ENCODE data around the gene RNF150. TPM values are rescaled to one million over a fixed set of nuclear protein-coding genes. Genes with fewer than 3 reads are reported as not detected.
"Not testable (repeated sequence)": the region's sequence is repeated elsewhere in the genome, so short reads cannot be mapped to it uniquely, and the experiment has no call there.

The RNF150 gene
- total RNA-seq, 1 donor from 2014 or later: 0.05 TPM

DNA sequence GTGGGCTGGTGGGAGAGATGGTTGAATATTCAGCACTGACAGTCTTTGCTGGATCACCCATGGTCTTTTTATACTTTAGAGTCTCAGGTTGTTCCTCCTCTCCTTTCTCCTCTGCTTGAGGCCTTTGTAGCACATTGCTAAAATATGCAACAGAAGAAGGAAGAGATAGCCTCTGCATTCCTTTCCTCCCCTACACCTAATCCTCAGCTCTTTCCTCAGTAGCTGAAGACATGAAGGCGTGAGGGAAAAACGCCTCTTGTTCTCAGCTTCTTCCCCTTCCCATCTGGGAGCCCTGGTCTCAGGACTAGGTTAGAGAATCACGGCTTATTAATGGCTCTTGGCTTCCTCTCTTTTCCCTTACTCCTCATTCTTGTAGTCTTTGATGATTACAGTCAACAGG is 76.8 kb downstream of the RNF150 start:
- DNase-seq (ENCODE audit: low spot score): no peak
- Mint-ChIP-seq H3K9me3 (peaks cover 7% of the 10 kb centered on the region), H3K27me3 (ENCODE audit: low read depth) (no peaks in the 10 kb centered on the region), H3K27ac (no peak overlapping the region), H3K4me1 (ENCODE audit: low read depth) (no peaks in the 10 kb centered on the region), H3K36me3 (ENCODE audit: low read depth) (no peaks in the 10 kb centered on the region), H3K4me3 (ENCODE audit: low read depth) (no peak overlapping the region)
- intact Hi-C loops (cut with micrococcal nuclease): no loop called here

DNA sequence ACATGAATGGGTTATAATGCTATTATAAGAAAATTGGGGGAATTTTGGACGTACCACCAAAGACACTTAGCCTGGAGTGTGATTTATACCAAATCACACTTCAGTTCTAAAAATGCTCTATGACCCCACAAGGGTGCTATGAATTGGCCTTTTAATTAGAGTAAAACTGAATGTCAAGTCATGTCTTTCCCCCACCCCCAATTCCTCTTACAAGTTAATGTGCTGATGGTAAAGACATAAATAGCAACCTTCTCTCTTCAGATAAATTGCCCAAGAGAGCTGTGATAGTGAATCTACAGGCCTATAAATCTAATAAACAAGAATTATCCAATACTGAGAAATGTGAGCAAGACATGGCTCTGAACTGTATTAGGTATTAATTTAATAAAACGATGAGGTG is 78.8 kb downstream of the RNF150 start:
- peaks cover 9% of the 10 kb centered on the region for H3K9me3 Mint-ChIP-seq
- intact Hi-C loops (cut with micrococcal nuclease): no loop called here
- H3K27ac Mint-ChIP-seq: no peak overlapping the region
- H3K36me3 Mint-ChIP-seq (ENCODE audit: low read depth): no peaks in the 10 kb centered on the region
- no peak overlapping the region for H3K4me3 Mint-ChIP-seq (ENCODE audit: low read depth)
- H3K4me1 Mint-ChIP-seq (ENCODE audit: low read depth): no peaks in the 10 kb centered on the region
- DNase-seq (ENCODE audit: low spot score): no peak
- H3K27me3 Mint-ChIP-seq (ENCODE audit: low read depth): no peaks in the 10 kb centered on the region

DNA sequence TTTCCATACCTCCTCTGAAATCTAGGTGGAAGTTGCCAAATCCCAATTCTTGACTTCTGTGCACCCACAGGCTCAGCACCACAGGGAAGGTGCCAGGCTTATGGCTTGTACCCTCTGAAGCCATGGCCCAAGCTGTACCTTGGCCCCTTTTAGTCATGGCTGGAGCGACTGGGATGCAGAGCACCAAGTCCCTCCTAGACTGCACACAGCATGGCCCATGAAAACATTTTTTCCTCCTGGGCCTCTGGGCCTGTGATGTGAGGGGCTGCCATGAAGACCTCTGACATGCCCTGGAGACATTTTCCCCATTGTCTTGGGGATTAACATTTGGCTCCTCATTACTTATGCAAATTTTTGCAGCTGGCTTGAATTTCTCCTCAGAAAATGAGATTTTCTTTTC is 82.3 kb downstream of the RNF150 start:
- H3K4me3 Mint-ChIP-seq (ENCODE audit: low read depth); H3K27ac Mint-ChIP-seq; intact Hi-C loops (cut with micrococcal nuclease); DNase-seq (ENCODE audit: low spot score); H3K36me3 Mint-ChIP-seq (ENCODE audit: low read depth); H3K4me1 Mint-ChIP-seq (ENCODE audit: low read depth); H3K9me3 Mint-ChIP-seq; H3K27me3 Mint-ChIP-seq (ENCODE audit: low read depth): not testable (repeated sequence)

DNA sequence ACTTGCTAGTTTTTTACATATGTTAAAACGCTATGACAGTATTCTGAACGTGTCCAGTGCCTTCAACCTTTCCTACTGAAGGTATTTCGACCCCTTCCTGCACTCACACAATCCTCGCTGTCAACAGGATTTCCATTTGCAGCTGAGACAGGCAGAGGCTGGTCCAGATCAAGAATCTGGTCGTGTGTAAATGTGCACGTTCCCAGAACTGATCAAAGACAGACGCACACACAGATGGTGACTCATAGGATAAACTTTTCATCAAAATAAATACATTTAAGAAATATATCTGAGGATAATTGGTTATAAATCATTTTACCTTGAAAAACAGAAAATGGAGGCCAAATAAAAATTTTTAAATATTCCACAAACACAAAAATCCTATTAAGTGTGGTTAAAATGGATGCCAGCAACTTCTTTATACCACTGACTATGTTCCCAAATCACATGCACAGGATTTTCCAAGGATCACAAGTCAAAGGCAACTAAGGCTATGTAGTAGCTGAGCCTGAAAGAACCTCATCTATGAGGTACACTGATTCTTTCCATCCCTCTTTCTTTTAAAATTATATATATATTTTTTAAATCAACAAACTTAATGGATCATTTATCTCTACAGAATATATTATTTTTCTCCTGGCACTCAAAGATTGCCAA is 85.9 kb downstream of the RNF150 start:
- Mint-ChIP-seq H3K9me3 (peaks cover 9% of the 10 kb centered on the region), H3K4me1 (ENCODE audit: low read depth) (no peaks in the 10 kb centered on the region), H3K27me3 (ENCODE audit: low read depth) (no peaks in the 10 kb centered on the region), H3K4me3 (ENCODE audit: low read depth) (no peak overlapping the region), H3K27ac (no peak overlapping the region), H3K36me3 (ENCODE audit: low read depth) (no peaks in the 10 kb centered on the region)
- no peak for DNase-seq (ENCODE audit: low spot score)
- intact Hi-C loops (cut with micrococcal nuclease): no loop called here

DNA sequence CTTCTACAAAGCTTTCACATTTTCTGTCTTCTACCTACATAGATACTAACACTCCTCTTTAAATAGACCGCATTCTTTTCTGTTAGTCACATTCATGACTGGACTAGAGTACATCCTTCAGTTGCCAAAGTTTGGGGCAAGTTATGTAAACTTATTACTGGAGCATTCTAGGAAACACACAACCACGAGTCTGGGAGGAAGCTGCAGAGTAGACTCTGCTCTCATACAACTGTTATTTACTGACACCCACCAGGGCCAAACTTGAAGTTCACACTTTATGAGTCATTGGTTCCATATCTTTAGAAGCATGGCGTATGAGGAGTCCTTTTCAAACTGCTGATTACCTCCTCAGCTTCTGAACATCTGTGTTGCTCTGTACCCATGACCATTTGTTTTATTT is 87.0 kb downstream of the RNF150 start:
- Mint-ChIP-seq H3K27ac (no peak overlapping the region), H3K27me3 (ENCODE audit: low read depth) (no peaks in the 10 kb centered on the region), H3K4me1 (ENCODE audit: low read depth) (no peaks in the 10 kb centered on the region), H3K4me3 (ENCODE audit: low read depth) (no peak overlapping the region), H3K36me3 (ENCODE audit: low read depth) (no peaks in the 10 kb centered on the region), H3K9me3 (peaks cover under 1% of the 10 kb centered on the region)
- intact Hi-C loops (cut with micrococcal nuclease): no loop called here
- no peak for DNase-seq (ENCODE audit: low spot score)

DNA sequence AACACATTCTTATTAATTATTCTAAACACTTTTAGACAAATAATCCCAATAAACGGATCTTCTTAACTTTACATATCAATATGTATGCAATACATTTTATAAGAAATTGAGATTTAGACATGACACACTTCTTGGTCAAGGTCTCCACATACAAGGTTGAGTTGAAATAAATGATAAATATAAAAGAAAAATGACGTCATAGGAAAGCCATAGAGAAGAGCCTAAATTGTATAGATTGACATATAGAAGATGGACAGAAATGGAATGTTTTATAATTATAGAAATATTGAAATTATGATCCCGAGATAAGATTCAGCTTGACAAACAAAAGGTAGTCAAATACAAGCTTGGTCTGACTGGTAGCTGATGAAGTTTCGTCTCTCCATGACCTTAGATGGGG is 87.4 kb downstream of the RNF150 start:
- no peaks in the 10 kb centered on the region for H3K36me3 Mint-ChIP-seq (ENCODE audit: low read depth)
- no peak for DNase-seq (ENCODE audit: low spot score)
- no peak overlapping the region for H3K4me3 Mint-ChIP-seq (ENCODE audit: low read depth)
- no peaks in the 10 kb centered on the region for H3K27me3 Mint-ChIP-seq (ENCODE audit: low read depth)
- no peaks in the 10 kb centered on the region for H3K9me3 Mint-ChIP-seq
- H3K4me1 Mint-ChIP-seq (ENCODE audit: low read depth): no peaks in the 10 kb centered on the region
- intact Hi-C loops (cut with micrococcal nuclease): no loop called here
- H3K27ac Mint-ChIP-seq: no peak overlapping the region

DNA sequence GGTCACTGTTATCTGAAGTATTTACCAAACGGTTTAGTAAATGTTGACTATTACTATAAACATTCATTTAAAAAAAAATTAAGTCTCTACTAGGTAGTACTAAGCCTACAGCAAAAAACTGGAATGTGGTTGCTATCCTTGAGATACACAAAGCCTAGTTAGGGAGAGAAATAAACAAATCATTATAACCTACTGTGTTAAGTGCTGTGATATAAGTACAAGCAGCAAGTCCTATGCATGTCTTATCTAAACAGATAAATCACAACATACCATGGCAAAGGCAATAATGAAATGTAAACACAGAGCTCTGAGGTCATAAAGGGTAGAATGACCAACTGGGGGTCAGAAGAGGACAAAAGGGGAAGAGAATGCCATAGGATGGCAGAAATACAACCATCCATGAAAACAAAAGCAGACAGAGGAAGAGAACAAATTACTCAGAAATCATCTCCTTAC is 92.2 kb downstream of the RNF150 start:
- H3K27ac Mint-ChIP-seq: no peak overlapping the region

DNA sequence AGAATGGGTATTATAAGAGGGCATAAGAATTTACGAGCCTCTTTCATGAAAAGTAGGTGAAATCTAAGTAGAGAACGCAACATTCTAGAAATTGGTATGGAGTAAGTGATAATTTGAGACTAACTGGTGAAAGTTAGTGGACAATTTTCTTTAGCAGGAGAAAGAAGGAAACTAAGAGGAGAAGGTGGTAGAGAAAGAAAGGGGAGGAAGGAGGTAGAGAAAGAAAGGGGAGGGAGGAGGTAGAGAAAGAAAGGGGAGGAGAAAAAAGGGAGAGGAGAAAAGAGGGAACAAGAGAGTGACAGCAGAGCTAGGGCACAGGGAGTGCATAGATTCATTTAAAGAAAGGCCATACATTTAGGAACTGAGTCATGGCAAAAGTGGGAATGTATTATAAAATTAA is 94.1 kb downstream of the RNF150 start:
- H3K27me3 Mint-ChIP-seq (ENCODE audit: low read depth): no peaks in the 10 kb centered on the region
- intact Hi-C loops (cut with micrococcal nuclease): no loop called here
- DNase-seq (ENCODE audit: low spot score): no peak
- H3K4me3 Mint-ChIP-seq (ENCODE audit: low read depth): no peak overlapping the region
- no peaks in the 10 kb centered on the region for H3K9me3 Mint-ChIP-seq
- H3K36me3 Mint-ChIP-seq (ENCODE audit: low read depth): no peaks in the 10 kb centered on the region
- H3K27ac Mint-ChIP-seq: no peak overlapping the region
- no peaks in the 10 kb centered on the region for H3K4me1 Mint-ChIP-seq (ENCODE audit: low read depth)

More for the DNA sequence above, 92.2 kb downstream of the RNF150 start:
- intact Hi-C loops (cut with micrococcal nuclease): no loop called here
- H3K27me3 Mint-ChIP-seq (ENCODE audit: low read depth): no peaks in the 10 kb centered on the region
- H3K36me3 Mint-ChIP-seq (ENCODE audit: low read depth): no peaks in the 10 kb centered on the region
- no peaks in the 10 kb centered on the region for H3K9me3 Mint-ChIP-seq
- DNase-seq (ENCODE audit: low spot score): no peak
- no peak overlapping the region for H3K4me3 Mint-ChIP-seq (ENCODE audit: low read depth)
- no peaks in the 10 kb centered on the region for H3K4me1 Mint-ChIP-seq (ENCODE audit: low read depth)

DNA sequence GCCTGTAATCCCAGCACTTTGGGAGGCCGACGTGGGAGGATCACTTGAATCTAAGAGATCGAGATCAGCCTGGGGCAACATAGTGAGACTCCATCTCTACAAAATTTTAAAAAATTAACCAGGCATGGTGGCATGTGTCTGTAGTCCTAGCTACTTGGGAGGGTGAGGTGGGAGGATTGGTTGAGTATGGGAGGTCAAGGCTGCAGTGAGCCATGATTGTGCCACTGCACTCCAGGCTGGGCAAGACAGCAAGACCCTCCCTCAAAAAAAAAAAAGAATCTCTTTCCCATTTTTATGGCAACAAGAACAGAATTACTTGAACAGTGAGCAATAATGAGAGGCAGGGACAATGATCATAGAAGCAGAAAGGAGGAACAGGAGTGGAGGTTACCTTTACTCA is 94.8 kb downstream of the RNF150 start:
- H3K4me1 Mint-ChIP-seq (ENCODE audit: low read depth): no peaks in the 10 kb centered on the region
- H3K4me3 Mint-ChIP-seq (ENCODE audit: low read depth): no peak overlapping the region
- no peak for DNase-seq (ENCODE audit: low spot score)
- no peak overlapping the region for H3K27ac Mint-ChIP-seq
- H3K36me3 Mint-ChIP-seq (ENCODE audit: low read depth): no peaks in the 10 kb centered on the region
- no peaks in the 10 kb centered on the region for H3K27me3 Mint-ChIP-seq (ENCODE audit: low read depth)
- intact Hi-C loops (cut with micrococcal nuclease): no loop called here
- H3K9me3 Mint-ChIP-seq: no peaks in the 10 kb centered on the region

DNA sequence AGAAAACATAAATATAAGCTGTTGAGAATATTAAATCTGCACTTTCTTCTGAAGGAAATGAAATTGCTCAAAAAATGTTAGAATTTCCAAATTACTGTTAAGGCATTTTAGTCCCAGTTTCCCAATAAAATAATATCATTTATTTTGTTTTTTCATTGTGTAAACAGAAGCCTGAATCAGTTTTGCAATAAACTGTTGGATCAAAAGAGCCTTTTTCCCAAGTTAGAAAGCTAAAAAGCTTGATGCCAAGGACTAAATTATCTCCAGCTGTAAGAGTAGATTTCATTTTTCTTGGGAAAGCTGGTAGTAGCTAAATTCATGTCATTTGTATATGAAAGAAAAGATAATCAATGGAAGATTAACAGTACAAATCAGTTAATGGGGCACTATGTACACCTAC is 95.8 kb downstream of the RNF150 start:
- Mint-ChIP-seq H3K4me1 (ENCODE audit: low read depth) (no peaks in the 10 kb centered on the region), H3K27me3 (ENCODE audit: low read depth) (no peaks in the 10 kb centered on the region), H3K9me3 (no peaks in the 10 kb centered on the region), H3K27ac (no peak overlapping the region), H3K4me3 (ENCODE audit: low read depth) (no peak overlapping the region), H3K36me3 (ENCODE audit: low read depth) (no peaks in the 10 kb centered on the region)
- no peak for DNase-seq (ENCODE audit: low spot score)
- intact Hi-C loops (cut with micrococcal nuclease): no loop called here

DNA sequence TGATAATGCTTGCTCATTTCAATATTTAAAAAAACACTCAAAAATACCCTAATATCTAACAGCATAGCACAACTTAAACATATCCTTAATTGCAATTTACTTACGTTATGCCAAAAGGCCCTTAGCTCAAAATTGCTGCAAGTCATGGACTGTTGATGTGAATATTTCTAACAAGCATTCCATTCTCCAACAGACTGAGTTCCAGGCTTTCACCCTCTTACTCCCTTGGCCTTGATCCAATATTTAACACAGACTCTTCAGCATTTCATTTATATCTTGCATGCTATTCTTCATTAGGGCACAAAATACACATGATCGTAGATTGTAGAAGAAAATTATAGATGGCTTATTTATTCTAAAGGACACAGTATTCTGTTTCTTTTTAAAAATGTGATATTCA is 96.5 kb downstream of the RNF150 start:
- H3K9me3 Mint-ChIP-seq: no peaks in the 10 kb centered on the region
- H3K4me3 Mint-ChIP-seq (ENCODE audit: low read depth): no peak overlapping the region
- no peaks in the 10 kb centered on the region for H3K4me1 Mint-ChIP-seq (ENCODE audit: low read depth)
- no peaks in the 10 kb centered on the region for H3K36me3 Mint-ChIP-seq (ENCODE audit: low read depth)
- H3K27me3 Mint-ChIP-seq (ENCODE audit: low read depth): no peaks in the 10 kb centered on the region
- no peak for DNase-seq (ENCODE audit: low spot score)
- no peak overlapping the region for H3K27ac Mint-ChIP-seq
- intact Hi-C loops (cut with micrococcal nuclease): no loop called here

DNA sequence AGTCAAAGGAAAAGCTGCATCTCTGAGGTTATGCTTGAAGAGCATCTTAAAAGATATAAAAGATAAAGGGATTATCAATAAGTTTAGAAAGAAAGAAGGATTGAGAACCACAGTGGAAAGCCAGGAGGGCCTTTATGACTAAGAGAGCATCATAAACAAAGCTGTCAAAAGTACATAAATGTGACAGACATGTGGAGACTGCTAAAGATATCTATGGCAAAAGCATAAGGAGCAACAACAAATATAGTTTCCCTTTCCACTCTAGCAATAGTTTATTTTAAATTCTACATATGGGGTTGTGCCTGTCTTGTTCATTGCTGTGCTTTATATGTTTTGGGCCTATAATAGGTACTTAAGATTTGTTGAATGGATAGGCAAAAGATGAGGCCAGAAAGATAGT is 97.3 kb downstream of the RNF150 start:
- no peaks in the 10 kb centered on the region for H3K4me1 Mint-ChIP-seq (ENCODE audit: low read depth)
- no peaks in the 10 kb centered on the region for H3K27me3 Mint-ChIP-seq (ENCODE audit: low read depth)
- intact Hi-C loops (cut with micrococcal nuclease): no loop called here

DNA sequence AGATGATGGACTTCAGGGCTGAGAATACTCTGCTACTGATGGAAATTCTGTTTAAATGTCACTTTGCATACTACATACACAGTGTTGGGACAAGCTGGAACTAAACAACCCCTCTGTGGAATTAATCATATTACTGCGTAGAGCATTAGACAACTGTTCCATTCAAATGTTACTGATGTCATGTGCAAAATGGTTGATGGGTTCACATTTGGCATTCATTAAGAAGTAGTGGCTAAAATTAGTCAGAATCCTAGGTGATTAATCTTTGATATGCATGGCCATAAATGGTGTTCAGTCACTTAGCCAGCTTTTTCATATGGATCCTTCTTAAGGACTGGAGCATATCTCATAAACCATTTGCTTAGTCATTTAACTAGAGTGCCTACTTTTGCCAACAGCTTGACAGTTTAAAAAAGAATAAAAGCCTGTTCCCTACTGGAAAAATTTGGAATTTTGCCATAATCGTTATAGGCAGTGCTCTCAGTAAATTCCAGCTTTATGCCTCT is 105.2 kb downstream of the RNF150 start:
- H3K27ac Mint-ChIP-seq: no peak overlapping the region
- intact Hi-C loops (cut with micrococcal nuclease): no loop called here
- H3K27me3 Mint-ChIP-seq (ENCODE audit: low read depth): no peaks in the 10 kb centered on the region
- no peak overlapping the region for H3K4me3 Mint-ChIP-seq (ENCODE audit: low read depth)
- DNase-seq (ENCODE audit: low spot score): no peak
- no peaks in the 10 kb centered on the region for H3K36me3 Mint-ChIP-seq (ENCODE audit: low read depth)
- H3K9me3 Mint-ChIP-seq: no peaks in the 10 kb centered on the region
- no peaks in the 10 kb centered on the region for H3K4me1 Mint-ChIP-seq (ENCODE audit: low read depth)

More for the DNA sequence above, 97.3 kb downstream of the RNF150 start:
- H3K27ac Mint-ChIP-seq: no peak overlapping the region
- no peak for DNase-seq (ENCODE audit: low spot score)
- H3K36me3 Mint-ChIP-seq (ENCODE audit: low read depth): no peaks in the 10 kb centered on the region
- no peak overlapping the region for H3K4me3 Mint-ChIP-seq (ENCODE audit: low read depth)
- no peaks in the 10 kb centered on the region for H3K9me3 Mint-ChIP-seq

DNA sequence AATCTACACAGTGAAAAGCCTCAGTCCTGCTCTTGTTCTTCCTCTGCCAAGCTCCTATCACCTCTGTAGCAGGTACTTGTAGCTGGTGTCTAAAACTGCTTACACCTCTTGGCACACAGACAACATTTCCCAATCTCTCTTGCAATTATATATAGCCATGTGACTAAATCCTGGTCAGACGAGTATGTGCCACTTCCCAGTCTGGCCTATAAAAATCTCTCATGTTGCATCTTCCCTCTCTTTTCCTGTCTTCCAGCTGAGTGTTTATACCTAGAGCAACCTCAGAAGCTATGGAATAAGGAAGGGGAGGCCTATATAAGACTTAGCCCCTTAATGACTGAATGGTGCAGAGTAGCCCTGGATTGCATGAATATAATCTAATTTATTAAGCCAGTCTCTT is 105.8 kb downstream of the RNF150 start:
- intact Hi-C loops (cut with micrococcal nuclease): no loop called here
- H3K4me1 Mint-ChIP-seq (ENCODE audit: low read depth): no peaks in the 10 kb centered on the region
- no peaks in the 10 kb centered on the region for H3K36me3 Mint-ChIP-seq (ENCODE audit: low read depth)
- no peak for DNase-seq (ENCODE audit: low spot score)
- no peaks in the 10 kb centered on the region for H3K9me3 Mint-ChIP-seq
- H3K27me3 Mint-ChIP-seq (ENCODE audit: low read depth): no peaks in the 10 kb centered on the region
- no peak overlapping the region for H3K27ac Mint-ChIP-seq
- H3K4me3 Mint-ChIP-seq (ENCODE audit: low read depth): no peak overlapping the region
